NT2/D1 (cell line): ENCODE measurements around the gene TBC1D17.

Experiments used
- YY1 ChIP-seq: IDR thresholded peaks from 2 replicates; pipeline ENCODE4 v1.6.1; 2011; ENCODE audit not compliant: insufficient read length, insufficient read depth
- ZNF274 ChIP-seq: IDR thresholded peaks from 2 replicates; pipeline ENCODE4 v1.6.1; 2011; ENCODE audit warnings: mild to moderate bottlenecking, low read depth, low read length

DNA sequence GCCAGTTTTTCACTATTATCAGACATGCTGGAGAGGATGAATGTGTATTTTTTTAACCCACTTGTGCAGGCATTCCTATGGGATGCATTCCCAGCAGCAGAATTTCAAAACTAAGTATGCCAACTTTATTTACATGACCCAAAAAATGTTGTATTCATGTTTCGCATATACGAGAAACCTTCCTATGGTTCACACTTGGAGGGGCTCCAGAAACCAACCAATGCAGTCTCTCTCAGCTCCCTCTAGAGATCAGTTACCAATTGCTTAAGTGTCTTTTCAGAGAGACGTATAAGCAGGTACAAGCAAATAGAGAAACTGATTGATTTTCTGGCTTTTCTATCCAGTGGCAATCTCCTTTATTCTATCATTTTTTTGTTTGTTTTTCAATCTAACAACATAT lies 32.1 kb upstream of the TBC1D17 start:
- TF ChIP-seq ZNF274 (no peak), YY1 (no peak)
